ENCODE data around the gene ACSF2.

Gene ACSF2

GRCh38 chr17:50464121-50464520 lies 38.1 kb downstream of the ACSF2 start:
- in situ Hi-C loops (cut with HindIII; ENCODE audit: low sequenced_read_pairs) = no loop called here
- DNase-seq (ENCODE audit: low read depth) = no peak
- H3K4me3 ChIP-seq (ENCODE audit: low read depth, low read length) = no peak overlapping the region
- no peak for TF ChIP-seq CTCF (IDR thresholded peaks at IDR 0.05; ENCODE audit: low read depth, low read length, missing control alignments)

GRCh38 chr17:50464736-50465135 lies 38.7 kb downstream of the ACSF2 start:
- no peak overlapping the region for H3K4me3 ChIP-seq (ENCODE audit: low read depth, low read length)
- in situ Hi-C loops (cut with HindIII; ENCODE audit: low sequenced_read_pairs) = no loop called here
- no peak for TF ChIP-seq CTCF (IDR thresholded peaks at IDR 0.05; ENCODE audit: low read depth, low read length, missing control alignments)
- no peak for DNase-seq (ENCODE audit: low read depth)

- no peak overlapping the region for H3K4me3 ChIP-seq (ENCODE audit: low read depth, low read length)
- no peak for TF ChIP-seq CTCF (IDR thresholded peaks at IDR 0.05; ENCODE audit: low read depth, low read length, missing control alignments)
- in situ Hi-C loops (cut with HindIII; ENCODE audit: low sequenced_read_pairs) = no loop called here
- DNase-seq (ENCODE audit: low read depth) = no peak
Observed at GRCh38 chr17:50465171-50465570, 39.2 kb downstream of the ACSF2 start.

- no peak for DNase-seq (ENCODE audit: low read depth)
- H3K4me3 ChIP-seq (ENCODE audit: low read depth, low read length) = no peak overlapping the region
- TF ChIP-seq CTCF (IDR thresholded peaks at IDR 0.05; ENCODE audit: low read depth, low read length, missing control alignments) = no peak
- in situ Hi-C loops (cut with HindIII; ENCODE audit: low sequenced_read_pairs) = no loop called here
Observed at GRCh38 chr17:50465635-50466034, 39.6 kb downstream of the ACSF2 start.

GRCh38 chr17:50466371-50467113 lies 40.5 kb downstream of the ACSF2 start:
- no peak overlapping the region for H3K4me3 ChIP-seq (ENCODE audit: low read depth, low read length)
- no peak for TF ChIP-seq CTCF (IDR thresholded peaks at IDR 0.05; ENCODE audit: low read depth, low read length, missing control alignments)
- in situ Hi-C loops (cut with HindIII; ENCODE audit: low sequenced_read_pairs) = no loop called here
- no peak for DNase-seq (ENCODE audit: low read depth)

- no peak overlapping the region for H3K4me3 ChIP-seq (ENCODE audit: low read depth, low read length)
- no peak for DNase-seq (ENCODE audit: low read depth)
- no peak for TF ChIP-seq CTCF (IDR thresholded peaks at IDR 0.05; ENCODE audit: low read depth, low read length, missing control alignments)
- in situ Hi-C loops (cut with HindIII; ENCODE audit: low sequenced_read_pairs) = no loop called here
Observed at GRCh38 chr17:50467114-50467854, 41.3 kb downstream of the ACSF2 start.
